H7 (cell line): ENCODE data around the gene AKT3. TPM values are rescaled to one million over a fixed set of nuclear protein-coding genes. Genes with fewer than 3 reads are reported as not detected.
A peak's percentile ranks its signal among the peaks of the same experiment; 100 is the strongest.
"Not testable (repeated sequence)": the region's sequence is repeated elsewhere in the genome, so short reads cannot be mapped to it uniquely, and the experiment has no call there.

Source experiments
- DNase-seq: peaks from one replicate; pipeline ENCODE4 v3.0.0; 2012
- H3K27me3 ChIP-seq: 2 replicates; pipeline ENCODE4 v1.6.0; 2011; ENCODE audit warnings: mild to moderate bottlenecking, low read length; ENCODE audit not compliant: control insufficient read depth, insufficient read depth
- H3K36me3 ChIP-seq: replicated peaks from 2 replicates; pipeline ENCODE4 v1.5.1; 2011; ENCODE audit warnings: low read length; ENCODE audit not compliant: control insufficient read depth, insufficient read depth
- H3K4me3 ChIP-seq: 2 replicates; pipeline ENCODE4 v1.5.1; 2011; ENCODE audit warnings: low read depth, mild to moderate bottlenecking, control low read depth, low read length, moderate library complexity; ENCODE audit not compliant: insufficient read depth
- total RNA-seq: library from RNA; depleted of rRNA; stranded (reverse); fragments of >200 nt; shearing (Covaris generic); gene quantifications from 2 replicates; pipeline ENCODE4 v1.2.3, GENCODE V29; 2014

AKT3 gene
- total RNA-seq, 1 experiment from 2014 or later = 15.0 TPM

GRCh38 chr1:243705585-243705984 is 144.5 kb downstream of the AKT3 start:
- Histone ChIP-seq H3K27me3 (no peaks in the 10 kb centered on the region), H3K4me3 (no peak overlapping the region), H3K36me3 (no peaks in the 10 kb centered on the region)
- no peak for DNase-seq

GRCh38 chr1:243701872-243702271 is 148.2 kb downstream of the AKT3 start:
- Histone ChIP-seq H3K36me3 (no peaks in the 10 kb centered on the region), H3K4me3 (no peak overlapping the region)
- no peak for DNase-seq

DNA sequence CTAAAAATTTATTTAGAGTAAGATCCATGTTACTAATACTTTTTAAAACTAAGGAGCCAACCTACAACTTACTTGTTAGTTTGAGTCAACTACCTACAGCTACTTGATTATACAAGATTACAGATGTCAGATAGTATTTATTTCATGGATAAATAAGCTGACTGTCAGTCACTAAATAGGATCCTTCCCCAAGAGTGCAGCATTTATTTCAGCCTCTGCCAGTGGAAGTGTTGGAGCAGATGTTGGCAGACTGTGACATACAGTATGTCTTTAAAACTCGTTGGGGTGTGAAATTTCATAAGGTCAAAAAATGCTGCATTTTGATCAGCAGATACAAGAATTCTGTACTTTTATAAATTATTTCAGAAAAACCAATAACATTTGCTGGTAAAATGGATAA is 156.2 kb downstream of the AKT3 start:
- DNase-seq = no peak
- no peaks in the 10 kb centered on the region for H3K27me3 ChIP-seq
- H3K36me3 ChIP-seq = no peaks in the 10 kb centered on the region

More at GRCh38 chr1:243701872-243702271, 148.2 kb downstream of the AKT3 start:
- no peaks in the 10 kb centered on the region for H3K27me3 ChIP-seq

GRCh38 chr1:243686159-243686558 is 163.9 kb downstream of the AKT3 start:
- no peaks in the 10 kb centered on the region for H3K27me3 ChIP-seq
- H3K4me3 ChIP-seq = no peak overlapping the region
- no peak for DNase-seq
- H3K36me3 ChIP-seq = no peaks in the 10 kb centered on the region

More for the DNA sequence above, 156.2 kb downstream of the AKT3 start:
- no peak overlapping the region for H3K4me3 ChIP-seq

GRCh38 chr1:243680860-243681259 is 169.2 kb downstream of the AKT3 start:
- DNase-seq = no peak
- Histone ChIP-seq H3K27me3 (no peaks in the 10 kb centered on the region), H3K4me3 (no peak overlapping the region), H3K36me3 (no peaks in the 10 kb centered on the region)

- no peaks in the 10 kb centered on the region for H3K36me3 ChIP-seq
- no peak for DNase-seq
- no peaks in the 10 kb centered on the region for H3K27me3 ChIP-seq
- no peak overlapping the region for H3K4me3 ChIP-seq
These were observed 177.4 kb downstream of the AKT3 start for GRCh38 chr1:243672539-243673074.

DNA sequence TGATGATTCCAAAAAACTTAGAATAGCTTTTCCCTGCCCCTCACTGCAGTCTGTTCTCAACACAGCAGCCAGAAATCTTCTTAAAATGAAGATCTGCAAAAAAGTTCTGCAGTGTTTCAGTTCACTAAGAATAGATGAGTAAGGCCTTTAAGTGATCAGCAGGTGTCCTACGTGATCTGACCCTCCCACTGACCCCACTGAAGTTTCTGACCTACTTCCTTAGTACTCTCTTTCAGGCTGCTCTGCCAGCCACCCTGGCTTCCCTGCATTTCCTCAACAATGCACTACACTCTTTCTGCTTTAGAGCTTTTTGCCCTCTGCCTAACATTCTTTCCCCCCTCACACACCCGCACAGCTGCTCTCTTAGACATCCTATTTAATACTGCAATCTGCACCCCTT is 182.5 kb downstream of the AKT3 start:
- no peaks in the 10 kb centered on the region for H3K27me3 ChIP-seq
- no peaks in the 10 kb centered on the region for H3K36me3 ChIP-seq
- DNase-seq = peak; percentile 29
- no peak overlapping the region for H3K4me3 ChIP-seq

DNA sequence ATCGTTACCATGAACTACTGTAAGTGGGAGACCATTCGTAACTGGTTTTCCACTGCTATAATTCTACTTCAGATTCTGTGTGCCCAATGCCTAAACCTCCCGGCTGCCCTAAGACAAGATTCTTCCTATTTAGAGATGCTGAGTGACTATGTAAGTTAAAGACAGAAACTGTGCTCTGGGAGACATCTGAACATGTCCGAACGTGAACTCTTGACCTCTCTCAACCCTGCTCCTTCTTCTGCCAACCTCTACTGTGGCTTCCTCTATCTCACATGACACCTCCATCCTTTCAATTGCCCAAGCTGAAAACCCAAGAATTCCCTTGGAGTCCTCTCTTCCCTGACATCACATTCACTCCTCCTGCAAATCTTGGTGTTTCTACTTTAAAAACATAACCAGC is 182.9 kb downstream of the AKT3 start:
- H3K36me3 ChIP-seq = no peaks in the 10 kb centered on the region
- no peaks in the 10 kb centered on the region for H3K27me3 ChIP-seq
- no peak for DNase-seq
- H3K4me3 ChIP-seq = no peak overlapping the region

GRCh38 chr1:243663651-243664050 is 186.4 kb downstream of the AKT3 start:
- Histone ChIP-seq H3K27me3 (no peaks in the 10 kb centered on the region), H3K4me3 (no peak overlapping the region), H3K36me3 (no peaks in the 10 kb centered on the region)
- DNase-seq = no peak

- DNase-seq, H3K27me3 ChIP-seq, H3K4me3 ChIP-seq, H3K36me3 ChIP-seq: not testable (repeated sequence)
These were observed 187.9 kb downstream of the AKT3 start for GRCh38 chr1:243662169-243662568.

- no peak for DNase-seq
- Histone ChIP-seq H3K4me3 (no peak overlapping the region), H3K36me3 (no peaks in the 10 kb centered on the region), H3K27me3 (no peaks in the 10 kb centered on the region)
These were observed 191.4 kb downstream of the AKT3 start for GRCh38 chr1:243658594-243659105.

DNA sequence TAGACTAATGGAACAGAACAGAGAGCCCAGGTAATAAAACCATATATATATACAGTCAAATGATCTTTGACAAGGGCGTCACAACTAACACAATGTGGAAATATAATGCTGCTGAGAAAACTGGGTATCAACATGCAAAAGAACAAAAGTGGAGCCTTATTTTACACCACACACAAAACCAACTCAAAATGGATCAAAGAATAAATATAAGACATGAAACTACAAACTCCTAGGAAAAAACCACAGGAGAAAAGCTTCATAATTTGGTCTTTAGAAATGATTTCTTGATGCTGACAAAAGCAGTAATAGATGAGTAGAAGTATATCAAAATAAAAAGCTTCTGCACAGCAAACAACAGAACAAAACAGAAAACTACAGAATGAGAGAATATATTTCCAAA is 192.2 kb downstream of the AKT3 start:
- Histone ChIP-seq H3K4me3 (no peak overlapping the region), H3K27me3 (no peaks in the 10 kb centered on the region), H3K36me3 (no peaks in the 10 kb centered on the region)
- no peak for DNase-seq

DNA sequence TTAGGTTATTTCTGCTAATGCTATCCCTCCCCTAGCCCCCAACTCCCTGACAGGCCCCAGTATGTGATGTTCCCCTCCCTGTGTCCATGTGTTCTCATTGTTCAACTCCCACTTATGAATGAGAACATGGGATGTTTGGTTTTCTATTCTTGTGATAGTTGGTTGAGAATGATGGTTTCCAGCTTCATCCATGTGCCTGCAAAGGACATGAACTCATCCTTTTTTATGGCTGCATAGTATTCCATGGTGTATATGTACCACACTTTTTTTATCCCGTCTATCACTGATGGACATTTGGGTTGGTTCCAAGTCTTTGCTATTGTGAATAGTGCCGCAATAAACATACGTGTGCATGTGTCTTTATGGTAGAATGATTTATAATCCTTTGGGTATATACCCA is 200.5 kb downstream of the AKT3 start:
- H3K27me3 ChIP-seq, H3K36me3 ChIP-seq, DNase-seq, H3K4me3 ChIP-seq: not testable (repeated sequence)

- no peak for DNase-seq
- Histone ChIP-seq H3K4me3 (no peak overlapping the region), H3K27me3 (no peaks in the 10 kb centered on the region), H3K36me3 (no peaks in the 10 kb centered on the region)
These were observed 203.2 kb downstream of the AKT3 start for GRCh38 chr1:243646841-243647240.

- H3K36me3 ChIP-seq = 0 out of 2 replicates have a peak, but pooled peaks cover 1% of the 10 kb centered on the region
- H3K4me3 ChIP-seq = no peak overlapping the region
- no peak for DNase-seq
- no peaks in the 10 kb centered on the region for H3K27me3 ChIP-seq
These were observed 204.8 kb downstream of the AKT3 start for GRCh38 chr1:243645281-243645680.

DNA sequence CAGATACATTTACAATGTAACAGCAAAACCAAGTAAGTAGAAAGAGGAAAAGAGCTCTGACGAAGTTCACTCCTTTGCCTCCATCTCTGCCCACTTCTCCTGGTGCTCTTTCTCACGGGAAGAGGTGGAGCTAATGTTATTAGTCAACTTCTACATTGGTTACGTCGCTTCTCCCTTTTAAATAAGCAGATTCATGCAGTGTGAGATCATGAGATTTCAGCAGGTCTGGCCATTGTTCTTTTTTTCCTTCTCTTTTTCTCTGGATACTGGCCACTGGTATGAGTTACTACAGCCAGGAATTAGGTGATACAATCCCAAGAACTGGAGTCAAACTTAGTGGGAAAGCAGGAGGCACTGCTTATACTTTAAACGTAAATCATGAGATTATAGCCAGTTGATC is 207.1 kb downstream of the AKT3 start:
- DNase-seq = no peak

More for the DNA sequence above, 207.1 kb downstream of the AKT3 start:
- H3K36me3 ChIP-seq = 0 out of 2 replicates have a peak, but pooled peaks cover 1% of the 10 kb centered on the region
- H3K4me3 ChIP-seq = no peak overlapping the region
- H3K27me3 ChIP-seq = no peaks in the 10 kb centered on the region
